Measurements from ENCODE around the gene CCNL1. TPM values are rescaled to one million over a fixed set of nuclear protein-coding genes. Genes with fewer than 3 reads are reported as not detected.
"Not testable (repeated sequence)": the region's sequence is repeated elsewhere in the genome, so short reads cannot be mapped to it uniquely, and the experiment has no call there.

Gene CCNL1
- total RNA-seq, 4 donors from 2014 or later = 309 to 477 (median 414) TPM

GRCh38 chr3:157107037-157107436 lies 52.9 kb downstream of the CCNL1 start:
- peak overlapping the region in 1 of 4 donors; percentile 30 for H3K27ac ChIP-seq
- no peaks in the 10 kb centered on the region for H3K27me3 ChIP-seq
- no peaks in the 10 kb centered on the region for H3K9me3 ChIP-seq
- TF ChIP-seq CTCF (IDR thresholded peaks at IDR 0.05) = no peak
- no peak for TF ChIP-seq POLR2A (IDR thresholded peaks at IDR 0.05)
- DNase-seq = no peak
- H3K4me3 ChIP-seq = no peak overlapping the region
- no peaks in the 10 kb centered on the region for H3K36me3 ChIP-seq
- peaks cover 0 to 18% (median 0%) of the 10 kb centered on the region in 4 donors for H3K4me1 ChIP-seq

GRCh38 chr3:157104928-157105652 lies 54.9 kb downstream of the CCNL1 start:
- Histone ChIP-seq H3K36me3 (no peaks in the 10 kb centered on the region), H3K9me3 (no peaks in the 10 kb centered on the region), H3K4me3 (no peak overlapping the region), H3K27ac (peak overlapping the region in 2 of 4 donors; percentile 5 to 43), H3K27me3 (no peaks in the 10 kb centered on the region), H3K4me1 (peaks cover 0 to 12% (median 0%) of the 10 kb centered on the region in 4 donors)
- DNase-seq = peak in 1 of 3 donors; percentile 52
- TF ChIP-seq POLR2A (IDR thresholded peaks at IDR 0.05) (no peak), CTCF (IDR thresholded peaks at IDR 0.05) (no peak)

- TF ChIP-seq POLR2A (IDR thresholded peaks at IDR 0.05) (no peak), CTCF (IDR thresholded peaks at IDR 0.05) (no peak)
- no peak for DNase-seq
- H3K4me1 ChIP-seq = peaks cover 0 to 12% (median 0%) of the 10 kb centered on the region in 4 donors
- no peaks in the 10 kb centered on the region for H3K9me3 ChIP-seq
- no peaks in the 10 kb centered on the region for H3K27me3 ChIP-seq
- no peaks in the 10 kb centered on the region for H3K36me3 ChIP-seq
- H3K27ac ChIP-seq = peak overlapping the region in 1 of 4 donors; percentile 63
- H3K4me3 ChIP-seq = no peak overlapping the region
These were observed 55.4 kb downstream of the CCNL1 start for GRCh38 chr3:157104521-157104920.

- H3K4me3 ChIP-seq = no peak overlapping the region
- no peaks in the 10 kb centered on the region for H3K36me3 ChIP-seq
- H3K27me3 ChIP-seq = no peaks in the 10 kb centered on the region
- no peak for DNase-seq
- peaks cover 0 to 12% (median 0%) of the 10 kb centered on the region in 4 donors for H3K4me1 ChIP-seq
- H3K27ac ChIP-seq = peak overlapping the region in 3 of 4 donors; percentile 3 to 63 (median 30)
- H3K9me3 ChIP-seq = no peaks in the 10 kb centered on the region
- TF ChIP-seq CTCF (IDR thresholded peaks at IDR 0.05) = no peak
- no peak for TF ChIP-seq POLR2A (IDR thresholded peaks at IDR 0.05)
These were observed 56.1 kb downstream of the CCNL1 start for GRCh38 chr3:157103860-157104259.

- no peaks in the 10 kb centered on the region for H3K9me3 ChIP-seq
- no peaks in the 10 kb centered on the region for H3K36me3 ChIP-seq
- DNase-seq = no peak
- H3K4me3 ChIP-seq = no peak overlapping the region
- H3K4me1 ChIP-seq = peaks cover 0 to 12% (median 0%) of the 10 kb centered on the region in 4 donors
- peak overlapping the region in 2 of 4 donors; percentile 30 to 63 for H3K27ac ChIP-seq
- H3K27me3 ChIP-seq = no peaks in the 10 kb centered on the region
- TF ChIP-seq POLR2A (IDR thresholded peaks at IDR 0.05) (no peak), CTCF (IDR thresholded peaks at IDR 0.05) (no peak)
These were observed 56.7 kb downstream of the CCNL1 start for GRCh38 chr3:157103280-157103679.

- not testable (repeated sequence) for H3K9me3 ChIP-seq, DNase-seq, H3K27ac ChIP-seq, H3K36me3 ChIP-seq, H3K27me3 ChIP-seq, H3K4me3 ChIP-seq
- peaks cover 0 to 12% (median 0%) of the 10 kb centered on the region in 4 donors for H3K4me1 ChIP-seq
These were observed 57.4 kb downstream of the CCNL1 start for GRCh38 chr3:157102595-157102994.

Measured in Peyer's patch (tissue), 4 donors.